GM19025 (cell line): ENCODE measurements around the gene MVB12B.

Experiments
- ATAC-seq: cut with Tn5 transposase; IDR thresholded peaks from one replicate; pipeline ENCODE4 v1.9.1; 2021; ENCODE audit warnings: mild to moderate bottlenecking, low read depth, moderate library complexity; ENCODE audit not compliant: unreplicated experiment

The MVB12B gene

GRCh38 chr9:126499911-126500599 is 173.4 kb downstream of the MVB12B start:
- no peak for ATAC-seq

- no peak for ATAC-seq
Observed at GRCh38 chr9:126500600-126501382, 174.2 kb downstream of the MVB12B start.

GRCh38 chr9:126501383-126502331 is 175.0 kb downstream of the MVB12B start:
- no peak for ATAC-seq

- no peak for ATAC-seq
Observed at GRCh38 chr9:126502417-126503332, 176.0 kb downstream of the MVB12B start.

GRCh38 chr9:126503333-126504085 is 176.9 kb downstream of the MVB12B start:
- no peak for ATAC-seq

GRCh38 chr9:126504086-126504976 is 177.7 kb downstream of the MVB12B start:
- no peak for ATAC-seq

- no peak for ATAC-seq
Observed at GRCh38 chr9:126504977-126505455, 178.4 kb downstream of the MVB12B start.

- no peak for ATAC-seq
Observed at GRCh38 chr9:126505697-126506346, 179.2 kb downstream of the MVB12B start.

- no peak for ATAC-seq
Observed at GRCh38 chr9:126506361-126507317, 180.0 kb downstream of the MVB12B start.

GRCh38 chr9:126507318-126508109 is 180.9 kb downstream of the MVB12B start:
- ATAC-seq: no peak

GRCh38 chr9:126508171-126508591 is 181.6 kb downstream of the MVB12B start:
- ATAC-seq: no peak

- ATAC-seq: no peak
Observed at GRCh38 chr9:126508928-126509327, 182.3 kb downstream of the MVB12B start.

GRCh38 chr9:126509718-126510117 is 183.1 kb downstream of the MVB12B start:
- ATAC-seq: no peak

GRCh38 chr9:126510564-126510963 is 183.9 kb downstream of the MVB12B start:
- ATAC-seq: no peak

- no peak for ATAC-seq
Observed at GRCh38 chr9:126511411-126511810, 184.8 kb downstream of the MVB12B start.
